AG04450 (cell line): ENCODE data around the gene ST3GAL5. TPM values are rescaled to one million over a fixed set of nuclear protein-coding genes. Genes with fewer than 3 reads are reported as not detected.

Experiments
- CTCF ChIA-PET: fragments of 300-600, 350-600 bp; formaldehyde crosslinking; extraction: SDS; loops from one replicate; lab custom pipeline; 2022; ENCODE audit warnings: antibody characterized with exemption, inconsistent platforms; lab: Charles Lee
- POLR2A ChIA-PET: fragments of 350-600 bp; formaldehyde crosslinking; extraction: SDS; loops from one replicate; lab custom pipeline; 2021; ENCODE audit warnings: antibody characterized with exemption, inconsistent platforms; lab: Yijun Ruan, JAX
- DNase-seq: peaks from one replicate; pipeline ENCODE4 v3.0.0-alpha.2; 2011; ENCODE audit warnings: low read depth, low spot score
- H3K27ac ChIP-seq: one replicate; pipeline ENCODE4 v1.5.1; 2012; ENCODE audit warnings: low read depth, low read length, control low read depth
- H3K27me3 ChIP-seq: one replicate; pipeline ENCODE4 v1.6.0; 2012; ENCODE audit warnings: low read length; ENCODE audit not compliant: control insufficient read depth, insufficient read depth
- H3K4me3 ChIP-seq: 2 replicates; pipeline ENCODE4 v1.5.1; 2011; ENCODE audit warnings: mild to moderate bottlenecking, low read depth, low read length, control low read depth
- H3K9me3 ChIP-seq: 2 replicates; pipeline ENCODE4 v1.5.1; 2012; ENCODE audit warnings: low read length; ENCODE audit not compliant: control insufficient read depth, insufficient read depth
- CTCF ChIP-seq: IDR thresholded peaks from 2 replicates; pipeline ENCODE4 v1.5.1; 2011; ENCODE audit warnings: low read depth, low read length, control low read depth, inconsistent platforms
- polyA plus RNA-seq: library from polyadenylated mRNA; depleted of rRNA; stranded (reverse); fragments of >200 nt; gene quantifications from 2 replicates; pipeline ENCODE4 v1.2.3, GENCODE V29; 2011

ST3GAL5 gene
- polyA plus RNA-seq, 1 experiment = 26.8 TPM

GRCh38 chr2:85875350-85876050 is 13.3 kb downstream of the ST3GAL5 start:
- H3K9me3 ChIP-seq = no peaks in the 10 kb centered on the region
- no peak for TF ChIP-seq CTCF
- ChIA-PET POLR2A (no interaction called here), CTCF (interaction anchor here (0.7 kb wide), 1 partner anchor 196 kb away, joined by 3 read pairs; no protein-coding TSS in a partner anchor)
- DNase-seq = no peak
- no peaks in the 10 kb centered on the region for H3K27me3 ChIP-seq
- no peak overlapping the region for H3K4me3 ChIP-seq
- H3K27ac ChIP-seq = no peak overlapping the region

- no peak for DNase-seq
- no peaks in the 10 kb centered on the region for H3K27me3 ChIP-seq
- no peak overlapping the region for H3K27ac ChIP-seq
- TF ChIP-seq CTCF = peak; percentile 28; the same call in 1 of the 2 replicates
- H3K9me3 ChIP-seq = no peaks in the 10 kb centered on the region
- H3K4me3 ChIP-seq = no peak overlapping the region
- ChIA-PET CTCF (interaction anchor here (1.9 kb wide), 1 partner anchor 13 kb away, joined by 6 read pairs; no protein-coding TSS in a partner anchor), POLR2A (no interaction called here)
Measured at GRCh38 chr2:85873679-85874078, 15.1 kb downstream of the ST3GAL5 start.

GRCh38 chr2:85872536-85873161 is 16.1 kb downstream of the ST3GAL5 start:
- H3K4me3 ChIP-seq = no peak overlapping the region
- TF ChIP-seq CTCF = no peak
- no peaks in the 10 kb centered on the region for H3K9me3 ChIP-seq
- H3K27me3 ChIP-seq = no peaks in the 10 kb centered on the region
- no peak for DNase-seq
- H3K27ac ChIP-seq = no peak overlapping the region
- ChIA-PET POLR2A (no interaction called here), CTCF (interaction anchor here (0.6 to 1.9 kb wide), 2 partner anchors 14 to 138 kb away, joined by 4 to 6 read pairs; no protein-coding TSS in a partner anchor)

- H3K4me3 ChIP-seq = no peak overlapping the region
- no peaks in the 10 kb centered on the region for H3K9me3 ChIP-seq
- TF ChIP-seq CTCF = no peak
- H3K27me3 ChIP-seq = no peaks in the 10 kb centered on the region
- no peak for DNase-seq
- H3K27ac ChIP-seq = no peak overlapping the region
- ChIA-PET CTCF (interaction anchor here (0.6 kb wide), 1 partner anchor 139 kb away, joined by 4 read pairs; no protein-coding TSS in a partner anchor), POLR2A (no interaction called here)
Measured at GRCh38 chr2:85871494-85872164, 17.2 kb downstream of the ST3GAL5 start.
